ENCODE measurements around the gene EVX2. TPM values are rescaled to one million over a fixed set of nuclear protein-coding genes. Genes with fewer than 3 reads are reported as not detected.

EVX2 gene
- under 1 TPM in 1 of 3 donors, not detected in 2; 0.04 TPM for polyA plus RNA-seq (ENCODE audit: insufficient read length in 3 of 3)

GRCh38 chr2:176083796-176084261 is at the start of gene EVX2:
Gene EVX2, minus strand, starts transcription at chr2:176083962. Its CDS starts 186 bp downstream, at chr2:176083776.
- DNase-seq (ENCODE audit: low read depth in 3 of 3, low spot score in 2 of 3): no peak

- DNase-seq (ENCODE audit: low read depth in 3 of 3, low spot score in 2 of 3): no peak
These were observed 49.6 kb upstream of the EVX2 start for GRCh38 chr2:176133389-176133788.

GRCh38 chr2:176132205-176133171 is 48.7 kb upstream of the EVX2 start:
- no peak for DNase-seq (ENCODE audit: low read depth in 3 of 3, low spot score in 2 of 3)

GRCh38 chr2:176131848-176132158 is 48.0 kb upstream of the EVX2 start:
- DNase-seq (ENCODE audit: low read depth in 3 of 3, low spot score in 2 of 3): no peak

GRCh38 chr2:176130957-176131847 is 47.4 kb upstream of the EVX2 start:
- DNase-seq (ENCODE audit: low read depth in 3 of 3, low spot score in 2 of 3): no peak

- no peak for DNase-seq (ENCODE audit: low read depth in 3 of 3, low spot score in 2 of 3)
These were observed 46.6 kb upstream of the EVX2 start for GRCh38 chr2:176130147-176130956.

GRCh38 chr2:176129813-176130146 is 46.0 kb upstream of the EVX2 start:
- DNase-seq (ENCODE audit: low read depth in 3 of 3, low spot score in 2 of 3): no peak

GRCh38 chr2:176128982-176129796 is 45.4 kb upstream of the EVX2 start, which contains the start of gene HOXD8:
Gene HOXD8, plus strand, starts transcription at chr2:176129705. Its CDS starts 662 bp downstream, at chr2:176130367.
- DNase-seq (ENCODE audit: low read depth in 3 of 3, low spot score in 2 of 3): no peak

GRCh38 chr2:176128172-176128981 is 44.6 kb upstream of the EVX2 start:
- DNase-seq (ENCODE audit: low read depth in 3 of 3, low spot score in 2 of 3): no peak

GRCh38 chr2:176127774-176128072 is 44.0 kb upstream of the EVX2 start:
- DNase-seq (ENCODE audit: low read depth in 3 of 3, low spot score in 2 of 3): no peak

- DNase-seq (ENCODE audit: low read depth in 3 of 3, low spot score in 2 of 3): no peak
These were observed 43.4 kb upstream of the EVX2 start for GRCh38 chr2:176126929-176127773.

- DNase-seq (ENCODE audit: low read depth in 3 of 3, low spot score in 2 of 3): no peak
These were observed 42.0 kb upstream of the EVX2 start for GRCh38 chr2:176125772-176126054.

GRCh38 chr2:176124947-176125771 is 41.4 kb upstream of the EVX2 start:
- no peak for DNase-seq (ENCODE audit: low read depth in 3 of 3, low spot score in 2 of 3)

- DNase-seq (ENCODE audit: low read depth in 3 of 3, low spot score in 2 of 3): no peak
These were observed 40.6 kb upstream of the EVX2 start for GRCh38 chr2:176124110-176124946.

- DNase-seq (ENCODE audit: low read depth in 3 of 3, low spot score in 2 of 3): no peak
These were observed 39.8 kb upstream of the EVX2 start for GRCh38 chr2:176123411-176124109.
